Lower leg skin (tissue), 3 donors: ENCODE results near the gene STAG3.
"Not testable (repeated sequence)": the region's sequence is repeated elsewhere in the genome, so short reads cannot be mapped to it uniquely, and the experiment has no call there.

ENCODE experiments used
- CTCF ChIP-seq, 3 donors: fragments of 450-650 bp; IDR thresholded peaks; one replicate each; pipeline ENCODE4 v1.5.1; 2016; ENCODE audit warnings: antibody characterized with exemption in 3 of 3, mild to moderate bottlenecking in 3 of 3, moderate library complexity in 2 of 3
- POLR2A ChIP-seq, 2 donors: fragments of 450-650 bp; IDR thresholded peaks; one replicate each; pipeline ENCODE4 v1.6.1; 2016 to 2017; ENCODE audit warnings: antibody characterized with exemption in 2 of 2, mild to moderate bottlenecking in 1 of 2, moderate library complexity in 1 of 2

GRCh38 chr7:100217934-100218333 is 40.2 kb downstream of the STAG3 start:
- not testable (repeated sequence) for TF ChIP-seq CTCF, POLR2A (IDR thresholded peaks at IDR 0.05)
